CD8-positive, alpha-beta memory T cell (primary cell): ENCODE data around the gene COPS3. TPM values are rescaled to one million over a fixed set of nuclear protein-coding genes. Genes with fewer than 3 reads are reported as not detected.

Source experiments
- CTCF ChIA-PET: fragments of 350-600 bp; sonication (Branson Sonifier 250); formaldehyde crosslinking; loops from one replicate; lab custom pipeline; 2021; ENCODE audit warnings: antibody characterized with exemption; lab: Charles Lee
- POLR2A ChIA-PET: fragments of 350-600 bp; sonication (Branson Sonifier 250); formaldehyde crosslinking; loops from one replicate; lab custom pipeline; 2021; ENCODE audit warnings: antibody characterized with exemption; lab: Charles Lee
- DNase-seq, 5 donors: peaks; one replicate each; pipeline versions ENCODE4 v3.0.0 to v3.0.0-alpha.2; 2020 to 2022; ENCODE audit warnings: mixed read lengths in 1 of 5
- H3K27ac ChIP-seq: one replicate; pipeline ENCODE4 v1.7.0; 2013; ENCODE audit warnings: low read depth, mild to moderate bottlenecking, low read length, moderate library complexity
- H3K27me3 ChIP-seq: 2 replicates; pipeline ENCODE4 v1.7.0; 2013; ENCODE audit warnings: low read length, mild to moderate bottlenecking; ENCODE audit not compliant: insufficient read depth, poor library complexity, severe bottlenecking
- H3K36me3 ChIP-seq: 2 replicates; pipeline ENCODE4 v1.7.0; 2013; ENCODE audit warnings: mild to moderate bottlenecking, low read length, moderate library complexity; ENCODE audit not compliant: insufficient read depth
- H3K4me1 ChIP-seq: 2 replicates; pipeline ENCODE4 v1.7.0; 2013; ENCODE audit warnings: mild to moderate bottlenecking, low read length, moderate library complexity; ENCODE audit not compliant: insufficient read depth
- H3K4me3 ChIP-seq: 2 replicates; pipeline ENCODE4 v1.7.0; 2013; ENCODE audit warnings: mild to moderate bottlenecking, low read length
- H3K9me3 ChIP-seq: 2 replicates; pipeline ENCODE4 v1.7.0; 2013; ENCODE audit warnings: mild to moderate bottlenecking, low read length
- H3K27ac Mint-ChIP-seq, 8 donors: one replicate each; pipeline ENCODE4 v1.8.0; 2020 to 2021; ENCODE audit warnings: mixed read lengths in 8 of 8, mild to moderate bottlenecking in 6 of 8, inconsistent platforms in 3 of 8, moderate library complexity in 3 of 8
- H3K27me3 Mint-ChIP-seq, 2 donors: one replicate each; pipeline ENCODE4 v1.8.0; 2020 to 2021; ENCODE audit warnings: mixed read lengths in 2 of 2, mild to moderate bottlenecking in 1 of 2, moderate library complexity in 1 of 2
- H3K36me3 Mint-ChIP-seq, 3 donors: one replicate each; pipeline ENCODE4 v1.8.0; 2020 to 2021; ENCODE audit warnings: mixed read lengths in 3 of 3, inconsistent platforms in 1 of 3, mild to moderate bottlenecking in 1 of 3
- H3K4me1 Mint-ChIP-seq, 3 donors: one replicate each; pipeline ENCODE4 v1.8.0; 2020 to 2021; ENCODE audit warnings: mixed read lengths in 3 of 3, inconsistent platforms in 1 of 3, mild to moderate bottlenecking in 1 of 3
- H3K4me3 Mint-ChIP-seq, 7 donors: one replicate each; pipeline ENCODE4 v1.8.0; 2020 to 2021; ENCODE audit warnings: mixed read lengths in 7 of 7, mild to moderate bottlenecking in 6 of 7, moderate library complexity in 4 of 7, inconsistent platforms in 2 of 7
- H3K9me3 Mint-ChIP-seq, 5 donors: one replicate each; pipeline ENCODE4 v1.8.0; 2020 to 2022; ENCODE audit warnings: mixed read lengths in 5 of 5, mild to moderate bottlenecking in 3 of 5, moderate library complexity in 2 of 5, inconsistent platforms in 1 of 5
- polyA plus RNA-seq: library from polyadenylated mRNA; unstranded; fragments of 300-500 nt; fragmentation: Illumina TruSeq; gene quantifications from one replicate; pipeline ENCODE4 v1.2.3, GENCODE V29; 2021
- total RNA-seq, 2 experiments: library from RNA; stranded (reverse); gene quantifications; one replicate each; pipeline ENCODE4 v1.2.3, GENCODE V29; 2021

The COPS3 gene
- total and polyA plus RNA-seq, 3 experiments from 2014 or later = 86.3 to 137 (median 132) TPM

- peaks cover 25 to 42% (median 34%) of the 10 kb centered on the region in 3 donors for H3K4me1 Mint-ChIP-seq
- peaks cover 31% of the 10 kb centered on the region for H3K4me1 ChIP-seq
- no peaks in the 10 kb centered on the region for H3K9me3 ChIP-seq
- H3K27ac Mint-ChIP-seq = peak within 1 kb of the TSS; percentile 87 to 98 (median 94)
- no peaks in the 10 kb centered on the region for H3K9me3 Mint-ChIP-seq
- peak within 1 kb of the TSS; percentile 68 for H3K4me3 ChIP-seq
- peaks cover 0 to 19% (median 3%) of the 10 kb centered on the region in 3 donors for H3K36me3 Mint-ChIP-seq
- H3K36me3 ChIP-seq = peaks cover 6% of the 10 kb centered on the region
- peak within 1 kb of the TSS; percentile 86 to 94 (median 89) for H3K4me3 Mint-ChIP-seq
- ChIA-PET POLR2A (interaction anchor here (1.7 kb wide), 1 partner anchor 87 kb away, joined by 4 read pairs; no protein-coding TSS in a partner anchor), CTCF (interaction anchor here (0.6 to 1.2 kb wide), 4 partner anchors 23 to 103 kb away, joined by 3 to 4 read pairs (median 4); no protein-coding TSS in a partner anchor)
- peaks cover 0 to 3% of the 10 kb centered on the region in 2 donors for H3K27me3 Mint-ChIP-seq
- peak; percentile 92 to 97 (median 95) for DNase-seq
- no peaks in the 10 kb centered on the region for H3K27me3 ChIP-seq
- H3K27ac ChIP-seq = peak within 1 kb of the TSS; percentile 57
These were observed 74.7 kb downstream of the COPS3 start, which contains the start of gene PLD6 for GRCh38 chr17:17206124-17206912. TSS of gene PLD6 (minus strand) at chr17:17206333. CDS start at chr17:17206286, 47 bp downstream.

- ChIA-PET CTCF (interaction anchor here (1.0 to 1.1 kb wide), 2 partner anchors 22 to 25 kb away, joined by 3 to 4 read pairs; no protein-coding TSS in a partner anchor), POLR2A (interaction anchor here (1.7 kb wide), 1 partner anchor 86 kb away, joined by 4 read pairs; no protein-coding TSS in a partner anchor)
- H3K4me3 Mint-ChIP-seq = peak overlapping the region; percentile 86 to 94 (median 89)
- peak; percentile 42 to 71 (median 46) for DNase-seq
- peak overlapping the region; percentile 57 for H3K27ac ChIP-seq
- H3K9me3 Mint-ChIP-seq = no peaks in the 10 kb centered on the region
- no peaks in the 10 kb centered on the region for H3K9me3 ChIP-seq
- H3K27ac Mint-ChIP-seq = peak overlapping the region; percentile 87 to 98 (median 94)
- peaks cover 0 to 25% (median 3%) of the 10 kb centered on the region in 3 donors for H3K36me3 Mint-ChIP-seq
- peak overlapping the region; percentile 68 for H3K4me3 ChIP-seq
- peaks cover 31% of the 10 kb centered on the region for H3K4me1 ChIP-seq
- H3K36me3 ChIP-seq = peaks cover 10% of the 10 kb centered on the region
- H3K4me1 Mint-ChIP-seq = peaks cover 25 to 42% (median 34%) of the 10 kb centered on the region in 3 donors
- H3K27me3 Mint-ChIP-seq = peaks cover 0 to 3% of the 10 kb centered on the region in 2 donors
- no peaks in the 10 kb centered on the region for H3K27me3 ChIP-seq
These were observed 75.5 kb downstream of the COPS3 start for GRCh38 chr17:17205368-17206123.

GRCh38 chr17:17204635-17205231 lies 76.3 kb downstream of the COPS3 start:
- Mint-ChIP-seq H3K4me3 (peak overlapping the region; percentile 86 to 94 (median 89)), H3K27ac (peak overlapping the region; percentile 87 to 98 (median 94)), H3K36me3 (peaks cover 0 to 26% (median 3%) of the 10 kb centered on the region in 3 donors), H3K9me3 (no peaks in the 10 kb centered on the region), H3K27me3 (peaks cover 0 to 3% of the 10 kb centered on the region in 2 donors), H3K4me1 (peaks cover 25 to 42% (median 34%) of the 10 kb centered on the region in 3 donors)
- H3K9me3 ChIP-seq = no peaks in the 10 kb centered on the region
- no peaks in the 10 kb centered on the region for H3K27me3 ChIP-seq
- no peak for DNase-seq
- H3K27ac ChIP-seq = peak overlapping the region; percentile 57
- H3K4me1 ChIP-seq = peaks cover 31% of the 10 kb centered on the region
- peaks cover 10% of the 10 kb centered on the region for H3K36me3 ChIP-seq
- POLR2A ChIA-PET = interaction anchor here (0.6 to 1.7 kb wide), 2 partner anchors 76 to 85 kb away, joined by 4 read pairs; no protein-coding TSS in a partner anchor
- CTCF ChIA-PET = no interaction called here
- H3K4me3 ChIP-seq = peak overlapping the region; percentile 68

- peaks cover 31% of the 10 kb centered on the region for H3K4me1 ChIP-seq
- H3K27me3 ChIP-seq = no peaks in the 10 kb centered on the region
- H3K27ac ChIP-seq = no peak overlapping the region
- DNase-seq = peak in 1 of 5 donors; percentile 18
- ChIA-PET POLR2A (interaction anchor here (0.6 kb wide), 1 partner anchor 76 kb away, joined by 4 read pairs; no protein-coding TSS in a partner anchor), CTCF (no interaction called here)
- no peaks in the 10 kb centered on the region for H3K9me3 Mint-ChIP-seq
- H3K36me3 ChIP-seq = peaks cover 10% of the 10 kb centered on the region
- H3K4me3 ChIP-seq = no peak overlapping the region
- peaks cover 0 to 3% of the 10 kb centered on the region in 2 donors for H3K27me3 Mint-ChIP-seq
- H3K27ac Mint-ChIP-seq = peak overlapping the region in 7 of 8 donors; percentile 77 to 97 (median 93)
- H3K4me1 Mint-ChIP-seq = peaks cover 25 to 42% (median 34%) of the 10 kb centered on the region in 3 donors
- H3K9me3 ChIP-seq = no peaks in the 10 kb centered on the region
- peak overlapping the region; percentile 86 to 94 (median 89) for H3K4me3 Mint-ChIP-seq
- peaks cover 0 to 26% (median 3%) of the 10 kb centered on the region in 3 donors for H3K36me3 Mint-ChIP-seq
These were observed 76.9 kb downstream of the COPS3 start for GRCh38 chr17:17204041-17204591.

GRCh38 chr17:17203173-17203730 lies 77.8 kb downstream of the COPS3 start:
- Histone ChIP-seq H3K27ac (no peak overlapping the region), H3K36me3 (peaks cover 10% of the 10 kb centered on the region), H3K27me3 (no peaks in the 10 kb centered on the region), H3K4me1 (peaks cover 31% of the 10 kb centered on the region), H3K4me3 (no peak overlapping the region), H3K9me3 (no peaks in the 10 kb centered on the region)
- Mint-ChIP-seq H3K27ac (peak overlapping the region in 7 of 8 donors; percentile 76 to 97 (median 93)), H3K4me1 (peaks cover 25 to 42% (median 34%) of the 10 kb centered on the region in 3 donors), H3K36me3 (peaks cover 0 to 26% (median 3%) of the 10 kb centered on the region in 3 donors), H3K4me3 (peak overlapping the region in 6 of 7 donors; percentile 15 to 89 (median 52)), H3K27me3 (peaks cover 0 to 3% of the 10 kb centered on the region in 2 donors), H3K9me3 (no peaks in the 10 kb centered on the region)
- ChIA-PET CTCF (no interaction called here), POLR2A (interaction anchor here (0.7 kb wide), 1 partner anchor 32 kb away, joined by 3 read pairs; no protein-coding TSS in a partner anchor)
- no peak for DNase-seq

GRCh38 chr17:17201907-17202306 lies 79.1 kb downstream of the COPS3 start:
- Mint-ChIP-seq H3K36me3 (peaks cover 0 to 26% (median 3%) of the 10 kb centered on the region in 3 donors), H3K4me1 (peaks cover 22 to 42% (median 34%) of the 10 kb centered on the region in 3 donors), H3K27me3 (peaks cover 0 to 3% of the 10 kb centered on the region in 2 donors), H3K4me3 (peak overlapping the region in 1 of 7 donors; percentile 42), H3K9me3 (no peaks in the 10 kb centered on the region), H3K27ac (peak overlapping the region in 1 of 8 donors; percentile 50)
- DNase-seq = no peak
- ChIA-PET POLR2A (no interaction called here), CTCF (interaction anchor here (3.6 kb wide), 1 partner anchor 13 kb away, joined by 12 read pairs; no protein-coding TSS in a partner anchor)
- Histone ChIP-seq H3K27me3 (no peaks in the 10 kb centered on the region), H3K4me1 (peaks cover 31% of the 10 kb centered on the region), H3K27ac (no peak overlapping the region), H3K9me3 (no peaks in the 10 kb centered on the region), H3K4me3 (no peak overlapping the region), H3K36me3 (peaks cover 10% of the 10 kb centered on the region)
